Neural progenitor cell (in vitro differentiated cells): ENCODE results near the gene AP2A2. TPM values are rescaled to one million over a fixed set of nuclear protein-coding genes. Genes with fewer than 3 reads are reported as not detected.

Source experiments
- DNase-seq: peaks from one replicate; pipeline ENCODE4 v3.0.0-alpha.2; 2016; ENCODE audit warnings: low spot score
- H2AFZ ChIP-seq: fragments of 200-600 bp; sonication (generic); replicated peaks from 2 replicates; pipeline ENCODE4 v1.6.1; 2016; ENCODE audit warnings: antibody characterized with exemption
- H3F3A ChIP-seq: fragments of 200-600 bp; sonication (generic); 2 replicates; pipeline ENCODE4 v1.6.1; 2016; ENCODE audit warnings: antibody characterized with exemption, low read depth
- H3K27ac ChIP-seq: fragments of 200-600 bp; sonication (generic); 2 replicates; pipeline ENCODE4 v1.5.1; 2016; ENCODE audit warnings: mild to moderate bottlenecking
- H3K27me3 ChIP-seq: fragments of 200-600 bp; sonication (generic); 2 replicates; pipeline ENCODE4 v1.6.1; 2016; ENCODE audit warnings: mild to moderate bottlenecking, moderate library complexity
- H3K36me3 ChIP-seq: fragments of 200-600 bp; sonication (generic); 2 replicates; pipeline ENCODE4 v1.5.1; 2016
- H3K4me1 ChIP-seq: fragments of 200-600 bp; sonication (generic); 2 replicates; pipeline ENCODE4 v1.6.1; 2016; ENCODE audit warnings: mixed run types
- H3K4me2 ChIP-seq: fragments of 200-600 bp; sonication (generic); 2 replicates; pipeline ENCODE4 v1.6.1; 2016
- H3K4me3 ChIP-seq: fragments of 200-600 bp; sonication (generic); 2 replicates; pipeline ENCODE4 v1.5.1; 2016
- H3K79me2 ChIP-seq: fragments of 200-600 bp; sonication (generic); 2 replicates; pipeline ENCODE4 v1.6.1; 2016; ENCODE audit warnings: low read depth
- H3K9ac ChIP-seq: fragments of 200-600 bp; sonication (generic); 2 replicates; pipeline ENCODE4 v1.6.1; 2016
- H3K9me3 ChIP-seq: fragments of 200-600 bp; sonication (generic); 2 replicates; pipeline ENCODE4 v1.5.1; 2016; ENCODE audit warnings: low read depth
- H4K20me1 ChIP-seq: fragments of 200-600 bp; sonication (generic); 2 replicates; pipeline ENCODE4 v1.6.1; 2016; ENCODE audit warnings: low read depth
- H3K27ac Mint-ChIP-seq: 3 replicates; pipeline ENCODE4 v1.8.0; 2021; ENCODE audit warnings: mixed read lengths
- H3K27me3 Mint-ChIP-seq: 2 replicates; pipeline ENCODE4 v1.8.0; 2022; ENCODE audit warnings: low read depth, mild to moderate bottlenecking, inconsistent platforms, moderate library complexity, mixed read lengths; ENCODE audit not compliant: insufficient read depth
- H3K36me3 Mint-ChIP-seq: 3 replicates; pipeline ENCODE4 v1.8.0; 2021; ENCODE audit warnings: mixed read lengths
- H3K4me1 Mint-ChIP-seq: 3 replicates; pipeline ENCODE4 v1.8.0; 2021; ENCODE audit warnings: mixed read lengths
- H3K4me3 Mint-ChIP-seq: 3 replicates; pipeline ENCODE4 v1.8.0; 2021; ENCODE audit warnings: mild to moderate bottlenecking, moderate library complexity, mixed read lengths
- H3K9me3 Mint-ChIP-seq: 3 replicates; pipeline ENCODE4 v1.8.0; 2020; ENCODE audit warnings: mixed read lengths
- CTCF ChIP-seq: fragments of 200-600 bp; sonication (generic); IDR thresholded peaks from 2 replicates; pipeline ENCODE4 v1.5.1; 2017; ENCODE audit warnings: antibody characterized with exemption, mild to moderate bottlenecking
- EZH2 ChIP-seq: fragments of 200-600 bp; sonication (generic); IDR thresholded peaks from 2 replicates; pipeline ENCODE4 v1.6.1; 2017; ENCODE audit warnings: antibody characterized with exemption, mild to moderate bottlenecking, moderate library complexity
- EZH2phosphoT487 ChIP-seq: fragments of 200-600 bp; sonication (generic); IDR thresholded peaks from 2 replicates; pipeline ENCODE4 v1.6.1; 2017; ENCODE audit warnings: antibody characterized with exemption
- total RNA-seq: library from RNA; depleted of rRNA; stranded (reverse); fragments of >200 nt; gene quantifications from 2 replicates; pipeline ENCODE4 v1.2.3, GENCODE V29; 2015; ENCODE audit warnings: low replicate concordance

Gene AP2A2
- total RNA-seq, 1 donor from 2014 or later = 67.5 TPM

GRCh38 chr11:1055109-1055703, 129.5 kb downstream of the AP2A2 start:
- H4K20me1 ChIP-seq = no peaks in the 10 kb centered on the region
- peaks cover 8% of the 10 kb centered on the region for H3K4me1 ChIP-seq
- H3K36me3 Mint-ChIP-seq = no peaks in the 10 kb centered on the region
- no peaks in the 10 kb centered on the region for H3K36me3 ChIP-seq
- H3K27ac ChIP-seq = no peak overlapping the region
- peaks cover under 1% of the 10 kb centered on the region for H3K4me1 Mint-ChIP-seq
- H3K27ac Mint-ChIP-seq = no peak overlapping the region
- H3F3A ChIP-seq = no peaks in the 10 kb centered on the region
- no peak overlapping the region for H3K4me3 Mint-ChIP-seq
- no peaks in the 10 kb centered on the region for H3K79me2 ChIP-seq
- H3K9ac ChIP-seq = no peak overlapping the region
- TF ChIP-seq EZH2 (no peak), CTCF (no peak), EZH2phosphoT487 (no peak)
- no peak overlapping the region for H2AFZ ChIP-seq
- H3K4me3 ChIP-seq = no peak overlapping the region
- H3K9me3 Mint-ChIP-seq = no peaks in the 10 kb centered on the region
- H3K27me3 Mint-ChIP-seq = peaks cover 5% of the 10 kb centered on the region
- DNase-seq = no peak
- no peaks in the 10 kb centered on the region for H3K27me3 ChIP-seq
- H3K4me2 ChIP-seq = no peak overlapping the region
- no peaks in the 10 kb centered on the region for H3K9me3 ChIP-seq

- DNase-seq = no peak
- TF ChIP-seq CTCF (no peak), EZH2phosphoT487 (no peak), EZH2 (no peak)
- H3K36me3 ChIP-seq = no peaks in the 10 kb centered on the region
- no peak overlapping the region for H3K4me2 ChIP-seq
- H3K4me3 ChIP-seq = no peak overlapping the region
- peaks cover 8% of the 10 kb centered on the region for H3K4me1 ChIP-seq
- no peaks in the 10 kb centered on the region for H3K36me3 Mint-ChIP-seq
- H3K27me3 ChIP-seq = no peaks in the 10 kb centered on the region
- H3K9me3 ChIP-seq = no peaks in the 10 kb centered on the region
- no peaks in the 10 kb centered on the region for H3K9me3 Mint-ChIP-seq
- peaks cover 5% of the 10 kb centered on the region for H3K4me1 Mint-ChIP-seq
- H3K27me3 Mint-ChIP-seq = peaks cover 5% of the 10 kb centered on the region
- H3K9ac ChIP-seq = no peak overlapping the region
- no peak overlapping the region for H2AFZ ChIP-seq
- H3K79me2 ChIP-seq = no peaks in the 10 kb centered on the region
- H3K27ac Mint-ChIP-seq = no peak overlapping the region
- no peak overlapping the region for H3K4me3 Mint-ChIP-seq
- no peak overlapping the region for H3K27ac ChIP-seq
- H4K20me1 ChIP-seq = no peaks in the 10 kb centered on the region
- no peaks in the 10 kb centered on the region for H3F3A ChIP-seq
Observed at GRCh38 chr11:1055990-1056771, 130.5 kb downstream of the AP2A2 start.

GRCh38 chr11:1057806-1058205, 132.1 kb downstream of the AP2A2 start:
- no peaks in the 10 kb centered on the region for H3K9me3 ChIP-seq
- H4K20me1 ChIP-seq = no peaks in the 10 kb centered on the region
- Mint-ChIP-seq H3K9me3 (peaks cover 8% of the 10 kb centered on the region), H3K4me3 (no peak overlapping the region), H3K36me3 (no peaks in the 10 kb centered on the region), H3K4me1 (peaks cover 5% of the 10 kb centered on the region), H3K27ac (no peak overlapping the region), H3K27me3 (peaks cover 8% of the 10 kb centered on the region)
- H3K36me3 ChIP-seq = no peaks in the 10 kb centered on the region
- H3K27me3 ChIP-seq = no peaks in the 10 kb centered on the region
- TF ChIP-seq EZH2 = no peak
- TF ChIP-seq CTCF = no peak
- TF ChIP-seq EZH2phosphoT487 = no peak
- no peak overlapping the region for H2AFZ ChIP-seq
- H3K4me1 ChIP-seq = peaks cover 8% of the 10 kb centered on the region
- H3K9ac ChIP-seq = no peak overlapping the region
- no peaks in the 10 kb centered on the region for H3K79me2 ChIP-seq
- H3K4me3 ChIP-seq = no peak overlapping the region
- no peak for DNase-seq
- H3K4me2 ChIP-seq = no peak overlapping the region
- H3K27ac ChIP-seq = no peak overlapping the region
- no peaks in the 10 kb centered on the region for H3F3A ChIP-seq
